H1 (cell line): ENCODE results near the gene NCOA1. TPM values are rescaled to one million over a fixed set of nuclear protein-coding genes. Genes with fewer than 3 reads are reported as not detected.

ENCODE experiments used
- CTCF ChIA-PET: fragments of 300-600 bp; sonication (Branson Sonifier 250); formaldehyde crosslinking; loops from one replicate; lab custom pipeline; 2021; ENCODE audit not compliant: partially characterized antibody; lab: Charles Lee
- POLR2A ChIA-PET: fragments of 300-600 bp; sonication (Branson Sonifier 250); formaldehyde crosslinking; loops from one replicate; lab custom pipeline; 2021; ENCODE audit warnings: inconsistent platforms; ENCODE audit not compliant: partially characterized antibody; lab: Charles Lee
- DNase-seq, 2 experiments: peaks; one replicate each; pipeline versions ENCODE4 v3.0.0 to v3.0.0-alpha.2; 2010 to 2022; ENCODE audit warnings: low spot score in 2 of 2, low read depth in 1 of 2, mixed read lengths in 1 of 2
- FAIRE-seq: peaks from 2 replicates; lab custom pipeline; 2011; peaks lifted over from hg19 to GRCh38; lab: Jason Lieb, UNC
- H2AFZ ChIP-seq: 2 replicates; pipeline ENCODE4 v1.8.1; 2012; ENCODE audit warnings: low read length, inconsistent platforms
- H2AK5ac ChIP-seq: 2 replicates; pipeline ENCODE4 v1.6.1; 2013; ENCODE audit warnings: low read depth, low read length
- H2BK120ac ChIP-seq: replicated peaks from 2 replicates; pipeline ENCODE3; 2013; ENCODE audit warnings: low read depth, low read length, inconsistent platforms
- H2BK12ac ChIP-seq: 2 replicates; pipeline ENCODE4 v1.6.1; 2013; ENCODE audit warnings: low read depth, low read length
- H2BK15ac ChIP-seq: 2 replicates; pipeline ENCODE4 v1.6.1; 2013; ENCODE audit warnings: low read length
- H2BK20ac ChIP-seq: 2 replicates; pipeline ENCODE4 v1.6.1; 2013; ENCODE audit warnings: low read length
- H2BK5ac ChIP-seq: 2 replicates; pipeline ENCODE4 v1.6.1; 2013; ENCODE audit warnings: low read depth, low read length
- H3K14ac ChIP-seq: 2 replicates; pipeline ENCODE4 v1.6.1; 2013; ENCODE audit warnings: inconsistent platforms; ENCODE audit not compliant: insufficient read length
- H3K18ac ChIP-seq: 2 replicates; pipeline ENCODE4 v1.6.1; 2013; ENCODE audit warnings: low read length; ENCODE audit errors: extremely low read depth
- H3K23ac ChIP-seq: 2 replicates; pipeline ENCODE4 v1.6.1; 2013; ENCODE audit warnings: inconsistent platforms; ENCODE audit not compliant: insufficient read length
- H3K23me2 ChIP-seq: 2 replicates; pipeline ENCODE4 v1.6.1; 2013; ENCODE audit warnings: low read depth, low read length
- H3K27ac ChIP-seq: 2 replicates; pipeline ENCODE4 v1.6.1; 2011; ENCODE audit warnings: low read depth, low read length, inconsistent platforms
- H3K27me3 ChIP-seq, 4 experiments: replicated peaks in 1 of 4; 1 replicate in 1 of 4; 2 replicates in 3 of 4; pipeline versions ENCODE4 v1.6.1 to v1.8.1; 2011 to 2013; ENCODE audit warnings: low read length in 3 of 4, mild to moderate bottlenecking in 3 of 4, inconsistent platforms in 2 of 4, mixed read lengths in 2 of 4, moderate library complexity in 1 of 4; ENCODE audit not compliant: control insufficient read depth in 3 of 4, insufficient read depth in 3 of 4; ENCODE audit errors: extremely low read depth in 1 of 4
- H3K36me3 ChIP-seq, 4 experiments: 2 replicates each; pipeline versions ENCODE4 v1.6.1 to v1.8.1; 2011 to 2013; ENCODE audit warnings: mild to moderate bottlenecking in 4 of 4, low read length in 3 of 4, moderate library complexity in 2 of 4, control low read depth in 1 of 4, inconsistent platforms in 1 of 4; ENCODE audit not compliant: insufficient read depth in 4 of 4, control insufficient read depth in 2 of 4
- H3K4ac ChIP-seq: replicated peaks from 2 replicates; pipeline ENCODE3; 2013; ENCODE audit warnings: low read length, low read depth, mixed read lengths, inconsistent platforms; ENCODE audit not compliant: insufficient read length
- H3K4me1 ChIP-seq, 4 experiments: replicated peaks in 1 of 4; 1 replicate in 1 of 4; 2 replicates in 3 of 4; pipeline versions ENCODE4 v1.6.1 to v1.8.1; 2011 to 2013; ENCODE audit warnings: low read length in 3 of 4, inconsistent platforms in 2 of 4, mixed read lengths in 1 of 4; ENCODE audit not compliant: insufficient read depth in 4 of 4, control insufficient read depth in 3 of 4
- H3K4me2 ChIP-seq, 2 experiments: 2 replicates each; pipeline versions ENCODE4 v1.6.1 to v1.8.1; 2011 to 2013; ENCODE audit warnings: low read depth in 2 of 2, low read length in 2 of 2, control low read depth in 1 of 2, inconsistent platforms in 1 of 2, mild to moderate bottlenecking in 1 of 2; ENCODE audit not compliant: insufficient read depth in 1 of 2
- H3K4me3 ChIP-seq, 4 experiments: fragments of 200-600, 300-600 bp in 1 of 4; sonication (generic), shearing (Covaris generic), sonication (Bioruptor Twin) in 1 of 4; 2 replicates each; pipeline versions ENCODE4 v1.5.1 to v1.8.1; 2011 to 2016; ENCODE audit warnings: low read length in 4 of 4, low read depth in 3 of 4, control low read depth in 2 of 4, inconsistent platforms in 2 of 4, mild to moderate bottlenecking in 2 of 4, mixed read lengths in 1 of 4, moderate library complexity in 1 of 4; ENCODE audit not compliant: insufficient read depth in 2 of 4; ENCODE audit errors: extremely low read depth in 1 of 4
- H3K56ac ChIP-seq: replicated peaks from 2 replicates; pipeline ENCODE3; 2013; ENCODE audit warnings: low read depth, mild to moderate bottlenecking, mixed read lengths, low read length, inconsistent platforms; ENCODE audit not compliant: insufficient read length
- H3K79me1 ChIP-seq: 2 replicates; pipeline ENCODE4 v1.6.1; 2013; ENCODE audit warnings: low read depth, low read length, control low read depth
- H3K79me2 ChIP-seq, 2 experiments: 2 replicates each; pipeline versions ENCODE4 v1.6.1 to v1.8.1; 2012 to 2013; ENCODE audit warnings: low read length in 2 of 2, mild to moderate bottlenecking in 2 of 2, inconsistent platforms in 1 of 2; ENCODE audit not compliant: insufficient read depth in 2 of 2, control insufficient read depth in 1 of 2
- H3K9ac ChIP-seq, 4 experiments: replicated peaks in 1 of 4; 1 replicate in 1 of 4; 2 replicates in 3 of 4; pipeline versions ENCODE4 v1.6.1 to v1.8.1; 2011 to 2013; ENCODE audit warnings: low read depth in 3 of 4, low read length in 3 of 4, control low read depth in 2 of 4, mild to moderate bottlenecking in 2 of 4, moderate library complexity in 2 of 4, inconsistent platforms in 1 of 4; ENCODE audit errors: extremely low read depth in 1 of 4
- H3K9me3 ChIP-seq, 2 experiments: 2 replicates each; pipeline versions ENCODE4 v1.6.1 to v1.8.1; 2012 to 2013; ENCODE audit warnings: mild to moderate bottlenecking in 2 of 2, moderate library complexity in 2 of 2, control low read depth in 1 of 2, inconsistent platforms in 1 of 2, low read depth in 1 of 2, low read length in 1 of 2, mixed read lengths in 1 of 2; ENCODE audit not compliant: insufficient read depth in 2 of 2
- H4K20me1 ChIP-seq, 2 experiments: replicated peaks in 1 of 2; 2 replicates each; pipeline versions ENCODE3 to v1.8.1; 2011 to 2013; ENCODE audit warnings: inconsistent platforms in 2 of 2, low read length in 2 of 2, mild to moderate bottlenecking in 1 of 2; ENCODE audit not compliant: insufficient read depth in 2 of 2, control insufficient read depth in 1 of 2
- H4K5ac ChIP-seq: 2 replicates; pipeline ENCODE4 v1.6.1; 2013; ENCODE audit warnings: low read length, low read depth, mixed read lengths, inconsistent platforms; ENCODE audit not compliant: insufficient read length
- H4K8ac ChIP-seq: 2 replicates; pipeline ENCODE4 v1.8.0; 2013; ENCODE audit warnings: mild to moderate bottlenecking, moderate library complexity, low read length, inconsistent platforms; ENCODE audit not compliant: insufficient read depth; ENCODE audit errors: extremely low read depth
- H4K91ac ChIP-seq: replicated peaks from 2 replicates; pipeline ENCODE3; 2013; ENCODE audit warnings: low read length, mixed read lengths, inconsistent platforms; ENCODE audit not compliant: insufficient read length
- CEBPB ChIP-seq: IDR thresholded peaks from 2 replicates; pipeline ENCODE4 v1.6.1; 2012; ENCODE audit warnings: low read depth, low read length
- EGR1 ChIP-seq: IDR thresholded peaks from 2 replicates; pipeline ENCODE4 v1.6.1; 2011; ENCODE audit warnings: low read depth, low read length, borderline replicate concordance
- EP300 ChIP-seq, 2 experiments: IDR thresholded peaks; 1 replicate in 1 of 2; 2 replicates in 1 of 2; pipeline ENCODE4 v1.6.1; 2011 to 2012; ENCODE audit warnings: low read depth in 2 of 2, low read length in 2 of 2, mild to moderate bottlenecking in 2 of 2, borderline replicate concordance in 1 of 2, inconsistent platforms in 1 of 2, moderate library complexity in 1 of 2
- JUND ChIP-seq: IDR thresholded peaks from 2 replicates; pipeline ENCODE4 v1.6.1; 2011; ENCODE audit warnings: mild to moderate bottlenecking, improper control_type of control experiment, low read length
- POLR2AphosphoS5 ChIP-seq: IDR thresholded peaks from 2 replicates; pipeline ENCODE4 v1.6.1; 2011; ENCODE audit warnings: low read depth, low read length
- RAD21 ChIP-seq, 2 experiments: IDR thresholded peaks in 1 of 2; conservative IDR thresholded peaks in 1 of 2; 2 replicates each; pipeline ENCODE4 v1.6.1; 2011; ENCODE audit warnings: low read depth in 2 of 2, low read length in 2 of 2, improper control_type of control experiment in 1 of 2, inconsistent platforms in 1 of 2, mild to moderate bottlenecking in 1 of 2, moderate library complexity in 1 of 2
- RNF2 ChIP-seq: fragments of 200-900, 300-1000 bp; sonication (generic); IDR thresholded peaks from 2 replicates; pipeline ENCODE4 v1.7.1; 2016; ENCODE audit warnings: borderline replicate concordance, low read depth, mild to moderate bottlenecking, antibody characterized with exemption, low read length; ENCODE audit not compliant: poor library complexity, severe bottlenecking; ENCODE audit errors: missing control alignments
- TAF7 ChIP-seq: optimal IDR thresholded peaks from 2 replicates; pipeline ENCODE3; 2011; ENCODE audit warnings: low read depth, mild to moderate bottlenecking, inconsistent platforms, low read length, moderate library complexity, borderline replicate concordance
- WGBS, 2 experiments: shearing (Covaris generic) in 1 of 2; methylation state at CpG; one replicate each; pipeline versions ENCODE4 v1.1.6 to v1.1.7; 2013 to 2015; ENCODE audit warnings: low lambda C conversion rate in 2 of 2, mixed read lengths in 2 of 2, inconsistent platforms in 1 of 2, low coverage in 1 of 2, missing lambda C conversion rate in 1 of 2; ENCODE audit not compliant: insufficient replicate concordance in 2 of 2, insufficient coverage in 1 of 2, insufficient read length in 1 of 2; ENCODE audit errors: extremely low coverage in 1 of 2, missing lambda C conversion rate in 1 of 2; 5-methylcytosine and 5-hydroxymethylcytosine counted together
- polyA plus RNA-seq, 7 experiments: library from polyadenylated mRNA; depleted of rRNA in 3 of 7; stranded (reverse) in 5 of 7; unstranded in 2 of 7; fragments of >200 nt in 5 of 7; fragments of 200-250 nt in 2 of 7; gene quantifications; 1 replicate in 5 of 7; 2 replicates in 1 of 7; 4 replicates in 1 of 7; pipeline versions ENCODE4 v1.2.1 to v1.2.3, GENCODE V29; 2011 to 2013; ENCODE audit warnings: missing spikeins in 2 of 7, mixed read lengths in 2 of 7
- total RNA-seq: library from RNA; stranded (reverse); fragmentation: NEBNext Ultra II Directional; extraction: Animal tissue kit (Norgen Biotek cat#: 25700); gene quantifications from 2 replicates; pipeline ENCODE4 v1.2.1, GENCODE V29; 2021
- TF ChIP-seq, protein P1 (sequence below), 3 experiments: IDR thresholded peaks; 1 replicate in 2 of 3; 2 replicates in 1 of 3; pipeline versions ENCODE4 v1.5.1 to v1.6.1; 2011; ENCODE audit warnings: low read length in 3 of 3, mild to moderate bottlenecking in 3 of 3, inconsistent platforms in 2 of 3, low read depth in 1 of 3, moderate library complexity in 1 of 3; ENCODE audit not compliant: insufficient read depth in 1 of 3; ENCODE audit errors: control extremely low read depth in 1 of 3
- TF ChIP-seq, protein P2 (sequence below): IDR thresholded peaks from 2 replicates; pipeline ENCODE4 v1.6.1; 2012; ENCODE audit warnings: inconsistent platforms

Gene NCOA1
- total and polyA plus RNA-seq, 2 of the 8 experiments (the other 6 are each of a cell fraction or from before 2014, with no cell fraction given): 12.8 to 17.9 TPM

DNA sequence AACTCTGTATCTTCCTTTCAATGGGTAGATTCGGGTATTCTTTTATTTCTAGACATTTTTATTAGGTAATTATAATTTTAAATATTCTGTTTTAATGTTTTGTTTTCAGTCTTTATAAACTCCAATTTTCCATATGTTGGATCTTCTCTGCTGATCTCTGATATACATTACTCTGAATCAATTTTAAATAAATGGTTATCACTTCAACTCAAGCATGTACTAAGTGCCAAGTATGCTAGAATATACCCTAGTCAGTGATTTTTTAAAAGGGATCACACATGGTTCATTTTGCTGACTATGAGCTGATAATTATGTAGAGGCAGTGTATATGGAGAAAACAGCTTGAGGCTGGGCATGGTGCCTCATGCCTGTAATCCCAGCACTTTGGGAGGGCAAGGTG lies 41.7 kb upstream of the NCOA1 start:
- POLR2A ChIA-PET: no interaction called here
- Histone ChIP-seq H3K4me1 (no peaks in the 10 kb centered on the region), H3K27me3 (no peaks in the 10 kb centered on the region)
- TF ChIP-seq, protein P1, sequence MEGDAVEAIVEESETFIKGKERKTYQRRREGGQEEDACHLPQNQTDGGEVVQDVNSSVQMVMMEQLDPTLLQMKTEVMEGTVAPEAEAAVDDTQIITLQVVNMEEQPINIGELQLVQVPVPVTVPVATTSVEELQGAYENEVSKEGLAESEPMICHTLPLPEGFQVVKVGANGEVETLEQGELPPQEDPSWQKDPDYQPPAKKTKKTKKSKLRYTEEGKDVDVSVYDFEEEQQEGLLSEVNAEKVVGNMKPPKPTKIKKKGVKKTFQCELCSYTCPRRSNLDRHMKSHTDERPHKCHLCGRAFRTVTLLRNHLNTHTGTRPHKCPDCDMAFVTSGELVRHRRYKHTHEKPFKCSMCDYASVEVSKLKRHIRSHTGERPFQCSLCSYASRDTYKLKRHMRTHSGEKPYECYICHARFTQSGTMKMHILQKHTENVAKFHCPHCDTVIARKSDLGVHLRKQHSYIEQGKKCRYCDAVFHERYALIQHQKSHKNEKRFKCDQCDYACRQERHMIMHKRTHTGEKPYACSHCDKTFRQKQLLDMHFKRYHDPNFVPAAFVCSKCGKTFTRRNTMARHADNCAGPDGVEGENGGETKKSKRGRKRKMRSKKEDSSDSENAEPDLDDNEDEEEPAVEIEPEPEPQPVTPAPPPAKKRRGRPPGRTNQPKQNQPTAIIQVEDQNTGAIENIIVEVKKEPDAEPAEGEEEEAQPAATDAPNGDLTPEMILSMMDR (IDR thresholded peaks at IDR 0.05; ENCODE audit: control extremely low read depth in 1 of 3, insufficient read depth in 1 of 3, low read depth in 1 of 3, low read length in 3 of 3): no peak
- TF ChIP-seq EGR1: no peak
- no peak for TF ChIP-seq EP300 (IDR thresholded peaks at IDR 0.05; ENCODE audit: borderline replicate concordance in 1 of 2, low read depth in 2 of 2, low read length in 2 of 2)
- no peak for TF ChIP-seq RAD21 (IDR thresholded peaks at IDR 0.05 in 1 of 2, conservative IDR thresholded peaks at IDR 0.05 in 1 of 2; ENCODE audit: low read depth in 2 of 2, low read length in 2 of 2)
- TF ChIP-seq, protein P2, sequence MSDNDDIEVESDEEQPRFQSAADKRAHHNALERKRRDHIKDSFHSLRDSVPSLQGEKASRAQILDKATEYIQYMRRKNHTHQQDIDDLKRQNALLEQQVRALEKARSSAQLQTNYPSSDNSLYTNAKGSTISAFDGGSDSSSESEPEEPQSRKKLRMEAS: no peak
- no peak for TF ChIP-seq JUND
- TF ChIP-seq TAF7: no peak
- no peak for TF ChIP-seq POLR2AphosphoS5
- no peak for TF ChIP-seq CEBPB
- TF ChIP-seq RNF2: no peak

More for the DNA sequence above, 41.7 kb upstream of the NCOA1 start:
- Histone ChIP-seq H3K23me2 (no peaks in the 10 kb centered on the region; the same call in 1 of the 2 replicates), H3K79me1 (no peaks in the 10 kb centered on the region), H2AK5ac (no peak overlapping the region), H4K91ac (no peak overlapping the region), H2BK12ac (no peak overlapping the region), H3K56ac (no peak overlapping the region), H4K20me1 (no peaks in the 10 kb centered on the region), H3K79me2 (no peaks in the 10 kb centered on the region), H3K9ac (no peak overlapping the region), H4K5ac (no peak overlapping the region), H3K14ac (no peak overlapping the region), H3K4ac (no peak overlapping the region), H2BK120ac (no peak overlapping the region), H2BK15ac (no peak overlapping the region), H3K18ac (no peak overlapping the region), H3K23ac (no peak overlapping the region), H3K4me3 (no peak overlapping the region), H2BK20ac (no peak overlapping the region), H2AFZ (no peak overlapping the region), H4K8ac (no peak overlapping the region), H3K4me2 (no peak overlapping the region), H3K9me3 (peaks cover 4% of the 10 kb centered on the region in 2 experiments; a peak in 3 of 4 replicates), H2BK5ac (no peak overlapping the region), H3K36me3 (no peaks in the 10 kb centered on the region), H3K27ac (no peak overlapping the region)
- FAIRE-seq: no peak
- CTCF ChIA-PET: interaction anchor here (0.7 kb wide), 1 partner anchor 28 kb away, joined by 4 read pairs; no protein-coding TSS in a partner anchor
- no peak for DNase-seq
- 88% methylated on average over 1 of the region's 1 CpG; no CpG with 5 or more reads in 1 of the 2 experiments for WGBS, 2 experiments
